Suprapubic skin (tissue), 4 donors: Measurements from ENCODE around the gene DIP2C.
"Not testable (repeated sequence)": the region's sequence is repeated elsewhere in the genome, so short reads cannot be mapped to it uniquely, and the experiment has no call there.

Source experiments
- POLR2A ChIP-seq, 2 donors: fragments of 450-650 bp; IDR thresholded peaks; one replicate each; pipeline ENCODE4 v1.6.1; 2017; ENCODE audit warnings: antibody characterized with exemption in 2 of 2, mild to moderate bottlenecking in 2 of 2, moderate library complexity in 2 of 2
- POLR2AphosphoS5 ChIP-seq, 3 donors: sonication (generic); formaldehyde crosslinking; IDR thresholded peaks; one replicate each; pipeline ENCODE4 v1.6.1; 2017; ENCODE audit warnings: antibody characterized with exemption in 3 of 3
- TF ChIP-seq, protein P1 (sequence below), 2 donors: fragments of 200-600 bp in 1 of 2; fragments of 450-650 bp in 1 of 2; sonication (generic) in 1 of 2; IDR thresholded peaks; one replicate each; pipeline ENCODE4 v1.5.1; 2016 to 2019; ENCODE audit warnings: antibody characterized with exemption in 2 of 2, mild to moderate bottlenecking in 1 of 2, moderate library complexity in 1 of 2

DNA sequence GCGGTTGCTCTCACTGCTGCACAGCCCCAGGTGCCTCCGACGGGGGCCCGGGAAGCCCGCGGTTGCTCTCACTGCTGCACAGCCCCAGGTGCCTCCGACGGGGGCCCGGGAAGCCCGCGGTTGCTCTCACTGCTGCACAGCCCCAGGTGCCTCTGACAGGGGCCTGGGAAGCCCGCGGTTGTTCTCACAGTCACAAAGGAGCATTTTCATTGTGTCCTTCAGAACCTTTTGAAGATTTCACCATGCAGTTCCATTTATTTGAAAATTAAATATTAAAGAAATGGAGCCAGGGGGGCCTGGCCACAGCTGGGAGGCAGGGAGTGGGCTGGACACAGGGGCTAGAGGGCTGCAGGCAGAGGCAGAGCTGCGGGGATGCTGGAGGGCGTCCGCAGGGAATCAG, 321.4 kb downstream of the DIP2C start:
- TF ChIP-seq, protein P1, sequence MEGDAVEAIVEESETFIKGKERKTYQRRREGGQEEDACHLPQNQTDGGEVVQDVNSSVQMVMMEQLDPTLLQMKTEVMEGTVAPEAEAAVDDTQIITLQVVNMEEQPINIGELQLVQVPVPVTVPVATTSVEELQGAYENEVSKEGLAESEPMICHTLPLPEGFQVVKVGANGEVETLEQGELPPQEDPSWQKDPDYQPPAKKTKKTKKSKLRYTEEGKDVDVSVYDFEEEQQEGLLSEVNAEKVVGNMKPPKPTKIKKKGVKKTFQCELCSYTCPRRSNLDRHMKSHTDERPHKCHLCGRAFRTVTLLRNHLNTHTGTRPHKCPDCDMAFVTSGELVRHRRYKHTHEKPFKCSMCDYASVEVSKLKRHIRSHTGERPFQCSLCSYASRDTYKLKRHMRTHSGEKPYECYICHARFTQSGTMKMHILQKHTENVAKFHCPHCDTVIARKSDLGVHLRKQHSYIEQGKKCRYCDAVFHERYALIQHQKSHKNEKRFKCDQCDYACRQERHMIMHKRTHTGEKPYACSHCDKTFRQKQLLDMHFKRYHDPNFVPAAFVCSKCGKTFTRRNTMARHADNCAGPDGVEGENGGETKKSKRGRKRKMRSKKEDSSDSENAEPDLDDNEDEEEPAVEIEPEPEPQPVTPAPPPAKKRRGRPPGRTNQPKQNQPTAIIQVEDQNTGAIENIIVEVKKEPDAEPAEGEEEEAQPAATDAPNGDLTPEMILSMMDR (IDR thresholded peaks at IDR 0.05): not testable (repeated sequence)
- not testable (repeated sequence) for TF ChIP-seq POLR2A, POLR2AphosphoS5 (IDR thresholded peaks at IDR 0.05)
